Smooth muscle cell (in vitro differentiated cells): Measurements from ENCODE around the gene CSTPP1. TPM values are rescaled to one million over a fixed set of nuclear protein-coding genes. Genes with fewer than 3 reads are reported as not detected.

ENCODE experiments used
- DNase-seq: peaks from one replicate; lab custom pipeline; 2025; ENCODE audit not compliant: unreplicated experiment; lab: John Stamatoyannopoulos, UW
- H2AFZ ChIP-seq: fragments of 200-600 bp; sonication (generic); 2 replicates; pipeline ENCODE4 v1.6.0; 2016; ENCODE audit warnings: antibody characterized with exemption, low read depth, mild to moderate bottlenecking
- H3F3A ChIP-seq: fragments of 200-600 bp; sonication (generic); 2 replicates; pipeline ENCODE4 v1.6.0; 2017; ENCODE audit warnings: antibody characterized with exemption, low read depth
- H3K27ac ChIP-seq: fragments of 200-600 bp; sonication (generic); 2 replicates; pipeline ENCODE4 v1.5.1; 2016; ENCODE audit warnings: low read depth, mild to moderate bottlenecking
- H3K27me3 ChIP-seq: fragments of 200-600 bp; sonication (generic); 2 replicates; pipeline ENCODE4 v1.6.1; 2016; ENCODE audit warnings: low read depth, mild to moderate bottlenecking
- H3K36me3 ChIP-seq: fragments of 200-600 bp; sonication (generic); 2 replicates; pipeline ENCODE4 v1.5.1; 2016; ENCODE audit warnings: low read depth
- H3K4me1 ChIP-seq: fragments of 200-600 bp; sonication (generic); 2 replicates; pipeline ENCODE4 v1.5.1; 2016; ENCODE audit warnings: low read depth
- H3K4me2 ChIP-seq: fragments of 200-600 bp; sonication (generic); 2 replicates; pipeline ENCODE4 v1.6.0; 2016; ENCODE audit warnings: mild to moderate bottlenecking
- H3K4me3 ChIP-seq: fragments of 200-600 bp; sonication (generic); 2 replicates; pipeline ENCODE4 v1.5.1; 2016; ENCODE audit warnings: mild to moderate bottlenecking
- H3K79me2 ChIP-seq: fragments of 200-600 bp; sonication (generic); 2 replicates; pipeline ENCODE4 v1.6.0; 2016; ENCODE audit warnings: low read depth, mild to moderate bottlenecking
- H3K9ac ChIP-seq: fragments of 200-600 bp; sonication (generic); 2 replicates; pipeline ENCODE4 v1.6.0; 2016; ENCODE audit warnings: low read depth
- H3K9me3 ChIP-seq: fragments of 200-600 bp; sonication (generic); replicated peaks from 2 replicates; pipeline ENCODE4 v1.5.1; 2016; ENCODE audit warnings: low read depth
- H4K20me1 ChIP-seq: fragments of 200-600 bp; sonication (generic); 2 replicates; pipeline ENCODE4 v1.6.0; 2016; ENCODE audit warnings: low read depth
- WGBS: methylation state at CpG from one replicate; pipeline ENCODE4 v1.1.7; 2016; ENCODE audit warnings: low lambda C conversion rate; 5-methylcytosine and 5-hydroxymethylcytosine counted together
- polyA plus RNA-seq: library from polyadenylated mRNA; unstranded; fragments of >200 nt; fragmentation: Nextera tagmentation; extraction: Ambion mirVana; gene quantifications from 2 replicates; pipeline ENCODE4 v1.2.1, GENCODE V29; 2016
- total RNA-seq: library from RNA; depleted of rRNA; stranded (reverse); fragments of >200 nt; gene quantifications from 2 replicates; pipeline ENCODE4 v1.2.3, GENCODE V29; 2014
- TF ChIP-seq, protein P1 (sequence below): fragments of 200-600 bp; sonication (generic); IDR thresholded peaks from 2 replicates; pipeline ENCODE4 v1.5.1; 2017; ENCODE audit warnings: borderline replicate concordance, mild to moderate bottlenecking, antibody characterized with exemption; ENCODE audit not compliant: insufficient read depth, poor library complexity, severe bottlenecking

The CSTPP1 gene
- total and polyA plus RNA-seq, 2 experiments from 2014 or later = 37.4 to 44.8 TPM

DNA sequence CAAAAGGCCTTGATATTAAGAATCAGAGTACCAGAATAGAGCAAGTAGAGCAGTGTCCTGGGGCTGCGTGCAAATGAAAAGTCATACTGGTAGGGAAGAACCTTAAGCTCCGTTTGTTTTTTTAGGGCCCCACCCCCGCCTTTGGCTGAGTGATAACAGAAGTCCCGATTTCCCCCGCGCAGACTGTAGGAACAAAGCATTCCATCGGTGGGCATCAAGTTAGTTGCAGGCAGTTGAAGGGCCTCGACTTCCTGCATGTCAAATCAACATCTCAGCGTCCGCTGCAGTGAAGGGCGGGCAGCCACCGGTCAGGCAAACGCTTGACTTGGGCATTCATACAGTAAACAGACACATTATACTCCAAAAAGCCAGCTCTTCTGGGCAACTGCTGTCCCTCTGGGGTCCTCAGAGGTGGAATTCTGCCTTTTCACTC lies 29.9 kb upstream of the CSTPP1 start:
- DNase-seq = no peak
- TF ChIP-seq, protein P1, sequence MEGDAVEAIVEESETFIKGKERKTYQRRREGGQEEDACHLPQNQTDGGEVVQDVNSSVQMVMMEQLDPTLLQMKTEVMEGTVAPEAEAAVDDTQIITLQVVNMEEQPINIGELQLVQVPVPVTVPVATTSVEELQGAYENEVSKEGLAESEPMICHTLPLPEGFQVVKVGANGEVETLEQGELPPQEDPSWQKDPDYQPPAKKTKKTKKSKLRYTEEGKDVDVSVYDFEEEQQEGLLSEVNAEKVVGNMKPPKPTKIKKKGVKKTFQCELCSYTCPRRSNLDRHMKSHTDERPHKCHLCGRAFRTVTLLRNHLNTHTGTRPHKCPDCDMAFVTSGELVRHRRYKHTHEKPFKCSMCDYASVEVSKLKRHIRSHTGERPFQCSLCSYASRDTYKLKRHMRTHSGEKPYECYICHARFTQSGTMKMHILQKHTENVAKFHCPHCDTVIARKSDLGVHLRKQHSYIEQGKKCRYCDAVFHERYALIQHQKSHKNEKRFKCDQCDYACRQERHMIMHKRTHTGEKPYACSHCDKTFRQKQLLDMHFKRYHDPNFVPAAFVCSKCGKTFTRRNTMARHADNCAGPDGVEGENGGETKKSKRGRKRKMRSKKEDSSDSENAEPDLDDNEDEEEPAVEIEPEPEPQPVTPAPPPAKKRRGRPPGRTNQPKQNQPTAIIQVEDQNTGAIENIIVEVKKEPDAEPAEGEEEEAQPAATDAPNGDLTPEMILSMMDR = no peak
- Histone ChIP-seq H3K27ac (peak overlapping the region; percentile 53), H3K9me3 (no peaks in the 10 kb centered on the region), H3K27me3 (no peaks in the 10 kb centered on the region), H3K4me3 (no peak overlapping the region), H2AFZ (peak overlapping the region; percentile 49), H4K20me1 (no peaks in the 10 kb centered on the region), H3K36me3 (no peaks in the 10 kb centered on the region), H3K79me2 (peaks cover 35% of the 10 kb centered on the region), H3K4me2 (peak overlapping the region; percentile 65), H3F3A (no peaks in the 10 kb centered on the region), H3K4me1 (peaks cover 18% of the 10 kb centered on the region), H3K9ac (no peak overlapping the region)
- WGBS = 9% methylated on average over 13 of the region's 13 CpGs

DNA sequence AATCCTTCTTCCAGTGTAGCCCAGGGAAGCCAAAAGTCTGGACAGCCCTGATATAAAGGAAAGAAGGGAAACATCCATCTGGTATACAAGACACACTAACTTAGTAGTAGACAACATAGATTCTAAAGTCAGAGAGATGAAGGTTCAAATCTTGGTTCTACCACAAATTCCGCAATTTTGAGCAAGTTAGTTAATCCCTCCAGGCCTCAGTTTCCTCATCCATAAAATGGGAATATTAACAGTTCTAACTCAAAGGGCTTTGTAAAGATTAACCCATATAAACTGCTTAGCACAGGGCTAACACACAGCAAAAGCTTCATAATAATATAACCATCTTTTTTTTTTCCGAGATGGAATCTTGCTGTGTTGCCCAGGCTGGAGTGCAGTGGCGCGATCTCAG lies 29.0 kb upstream of the CSTPP1 start:
- WGBS = 99% methylated on average over 4 of the region's 4 CpGs
- Histone ChIP-seq H3K27me3 (no peaks in the 10 kb centered on the region), H3K9me3 (no peaks in the 10 kb centered on the region), H3K36me3 (no peaks in the 10 kb centered on the region), H4K20me1 (no peaks in the 10 kb centered on the region), H3K27ac (peak overlapping the region; percentile 53), H2AFZ (no peak overlapping the region), H3K4me2 (no peak overlapping the region), H3K4me3 (no peak overlapping the region), H3K4me1 (peaks cover 23% of the 10 kb centered on the region), H3F3A (no peaks in the 10 kb centered on the region), H3K79me2 (peaks cover 40% of the 10 kb centered on the region), H3K9ac (no peak overlapping the region)
- TF ChIP-seq, protein P1 = no peak
- no peak for DNase-seq

DNA sequence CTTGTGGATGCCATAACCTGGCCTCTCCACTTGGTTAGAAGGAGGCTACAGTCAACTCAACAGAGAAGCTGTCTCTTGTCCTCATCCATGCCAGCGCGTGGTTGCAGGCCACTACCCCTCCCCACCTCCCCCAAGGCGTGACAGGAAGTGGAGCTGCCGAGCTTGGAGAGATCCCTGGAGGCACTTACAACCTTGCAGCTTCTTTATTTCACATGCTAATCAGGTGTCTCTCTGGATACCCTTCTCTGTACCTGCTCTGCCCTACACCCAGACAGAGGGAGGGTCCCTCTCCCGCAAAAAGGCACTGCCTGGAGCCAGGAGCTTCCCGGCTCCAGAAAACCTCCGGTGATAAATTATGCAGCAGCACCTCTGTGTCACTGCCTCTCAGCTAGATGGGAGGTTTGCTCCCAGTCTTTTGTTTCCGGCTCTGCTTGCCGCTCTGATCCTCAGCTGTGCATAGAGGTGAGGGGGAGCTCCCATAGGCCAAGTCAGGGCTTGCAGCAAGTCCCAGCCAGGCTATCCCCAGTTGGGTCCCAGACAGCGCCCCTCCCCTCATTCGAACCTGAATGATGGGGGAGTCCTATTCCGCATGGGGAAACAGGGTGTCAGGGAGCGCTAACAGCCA lies 23.9 kb upstream of the CSTPP1 start:
- Histone ChIP-seq H3K27ac (no peak overlapping the region), H4K20me1 (no peaks in the 10 kb centered on the region), H3F3A (peaks cover 12% of the 10 kb centered on the region), H3K4me2 (peak overlapping the region; percentile 84), H3K27me3 (no peaks in the 10 kb centered on the region), H3K4me3 (peak overlapping the region; percentile 42), H3K9ac (peak overlapping the region; percentile 19), H3K4me1 (peaks cover 27% of the 10 kb centered on the region), H3K9me3 (no peaks in the 10 kb centered on the region), H3K79me2 (peaks cover 32% of the 10 kb centered on the region), H3K36me3 (no peaks in the 10 kb centered on the region), H2AFZ (peak overlapping the region; percentile 14)
- DNase-seq = no peak
- TF ChIP-seq, protein P1 = no peak
- WGBS = 6% methylated on average over 13 of the region's 13 CpGs

DNA sequence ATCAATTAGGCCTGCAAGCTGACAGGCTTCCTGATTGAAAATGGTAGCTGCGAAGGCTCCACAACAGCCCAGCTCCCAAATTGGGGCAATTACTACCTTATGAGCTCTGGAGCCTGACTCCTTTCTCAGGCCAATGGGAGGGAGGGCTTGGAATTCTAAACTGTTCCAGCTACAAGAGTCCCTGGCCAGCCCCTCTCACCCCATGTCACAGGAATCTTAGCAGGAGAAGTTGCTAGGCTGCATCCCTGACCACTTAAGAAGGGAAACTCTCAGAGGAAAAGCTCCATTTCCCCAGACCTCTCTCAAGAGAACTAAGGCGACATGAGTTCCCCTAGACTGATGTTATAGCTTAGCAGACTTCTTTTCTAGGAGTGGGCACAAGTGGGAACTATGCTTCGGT lies 23.1 kb upstream of the CSTPP1 start:
- TF ChIP-seq, protein P1 = no peak
- no peak overlapping the region for H2AFZ ChIP-seq
- WGBS = 41% methylated on average over 3 of the region's 3 CpGs
- peak overlapping the region; percentile 70 for H3K27ac ChIP-seq
- peaks cover 12% of the 10 kb centered on the region for H3F3A ChIP-seq
- H3K9me3 ChIP-seq = no peaks in the 10 kb centered on the region
- DNase-seq = no peak
- no peak overlapping the region for H3K4me3 ChIP-seq
- no peaks in the 10 kb centered on the region for H4K20me1 ChIP-seq
- H3K9ac ChIP-seq = no peak overlapping the region
- peaks cover 27% of the 10 kb centered on the region for H3K4me1 ChIP-seq
- no peaks in the 10 kb centered on the region for H3K27me3 ChIP-seq
- H3K79me2 ChIP-seq = peaks cover 32% of the 10 kb centered on the region
- H3K4me2 ChIP-seq = peak overlapping the region; percentile 84
- no peaks in the 10 kb centered on the region for H3K36me3 ChIP-seq
